Measurements from ENCODE around the gene SLC17A7. TPM values are rescaled to one million over a fixed set of nuclear protein-coding genes. Genes with fewer than 3 reads are reported as not detected.
"Not testable (repeated sequence)": the region's sequence is repeated elsewhere in the genome, so short reads cannot be mapped to it uniquely, and the experiment has no call there.

The SLC17A7 gene
- total and polyA plus RNA-seq, 2 of the 4 experiments (the other 2 are of a cell fraction) = 0.03 TPM; not detected in 1

- H3K4ac ChIP-seq (ENCODE audit: low read depth, low read length); BruUV-seq (replicated peaks); POLR2A ChIA-PET (ENCODE audit: unreplicated experiment); H2AFZ ChIP-seq (replicated peaks; ENCODE audit: low read length, poor library complexity); DNase-seq; H3K9ac ChIP-seq (ENCODE audit: low read depth, low read length); H4K20me1 ChIP-seq (ENCODE audit: insufficient read depth, low read length); H3K9me1 ChIP-seq (ENCODE audit: insufficient read depth, low read length); H2AK5ac ChIP-seq (ENCODE audit: low read depth, low read length); H2BK20ac ChIP-seq (ENCODE audit: low read depth, low read length); H2AK9ac ChIP-seq (replicated peaks; ENCODE audit: low read depth, low read length, poor library complexity); in situ Hi-C loops (cut with MboI; ENCODE audit: low sequenced_read_pairs); H3K23ac ChIP-seq (ENCODE audit: low read depth, low read length); intact Hi-C loops (cut with micrococcal nuclease); H3K14ac ChIP-seq (replicated peaks; ENCODE audit: low read depth, low read length); H3K79me1 ChIP-seq (ENCODE audit: low read depth in 1 of 2, low read length in 2 of 2); dilution Hi-C loops (cut with HindIII; ENCODE audit: low sequenced_read_pairs, unreplicated experiment); H3K36me3 ChIP-seq (ENCODE audit: control insufficient read depth, insufficient read depth, low read length); CTCF ChIA-PET; H3K27ac ChIP-seq (ENCODE audit: insufficient read depth, low read length); H3K27me3 ChIP-seq (ENCODE audit: control insufficient read depth, insufficient read depth, low read length); H3K4me1 ChIP-seq (ENCODE audit: control insufficient read depth, insufficient read depth, low read length); H2BK5ac ChIP-seq (ENCODE audit: low read depth, low read length, poor library complexity, severe bottlenecking); H4K91ac ChIP-seq (ENCODE audit: insufficient read depth, low read depth, low read length); H3K4me2 ChIP-seq (ENCODE audit: low read depth, low read length); H4K8ac ChIP-seq (ENCODE audit: low read depth in 2 of 2, low read length in 2 of 2); H3K18ac ChIP-seq (ENCODE audit: low read depth, low read length); H3K56ac ChIP-seq (ENCODE audit: extremely low read depth, insufficient read depth, low read length); H3K4me3 ChIP-seq (ENCODE audit: insufficient read depth, low read depth, low read length); H2BK15ac ChIP-seq (ENCODE audit: low read depth, low read length); H2BK120ac ChIP-seq (ENCODE audit: low read depth, low read length); ATAC-seq (ENCODE audit: low read depth); H4K5ac ChIP-seq (ENCODE audit: low read depth, low read length); H3K9me3 ChIP-seq (ENCODE audit: control insufficient read depth, insufficient read depth, low read length): not testable (repeated sequence)
- no CpG with 5 or more reads among the region's 1 CpG for WGBS, 2 experiments (ENCODE audit: extremely low coverage in 2 of 2, insufficient read length in 1 of 2)
These were observed 19.8 kb upstream of the SLC17A7 start for GRCh38 chr19:49461130-49461529.

Data from IMR-90 (cell line).